ENCODE measurements around the gene ZNHIT6. TPM values are rescaled to one million over a fixed set of nuclear protein-coding genes. Genes with fewer than 3 reads are reported as not detected.

Gene ZNHIT6, protein sequence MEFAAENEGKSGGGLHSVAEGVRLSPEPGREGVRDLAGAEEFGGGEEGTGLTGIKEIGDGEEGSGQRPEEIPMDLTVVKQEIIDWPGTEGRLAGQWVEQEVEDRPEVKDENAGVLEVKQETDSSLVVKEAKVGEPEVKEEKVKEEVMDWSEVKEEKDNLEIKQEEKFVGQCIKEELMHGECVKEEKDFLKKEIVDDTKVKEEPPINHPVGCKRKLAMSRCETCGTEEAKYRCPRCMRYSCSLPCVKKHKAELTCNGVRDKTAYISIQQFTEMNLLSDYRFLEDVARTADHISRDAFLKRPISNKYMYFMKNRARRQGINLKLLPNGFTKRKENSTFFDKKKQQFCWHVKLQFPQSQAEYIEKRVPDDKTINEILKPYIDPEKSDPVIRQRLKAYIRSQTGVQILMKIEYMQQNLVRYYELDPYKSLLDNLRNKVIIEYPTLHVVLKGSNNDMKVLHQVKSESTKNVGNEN
- polyA plus RNA-seq (2013, experiment 1 of 2) = 16.2 TPM
- 16.0 TPM for polyA plus RNA-seq (2013, experiment 2 of 2)

DNA sequence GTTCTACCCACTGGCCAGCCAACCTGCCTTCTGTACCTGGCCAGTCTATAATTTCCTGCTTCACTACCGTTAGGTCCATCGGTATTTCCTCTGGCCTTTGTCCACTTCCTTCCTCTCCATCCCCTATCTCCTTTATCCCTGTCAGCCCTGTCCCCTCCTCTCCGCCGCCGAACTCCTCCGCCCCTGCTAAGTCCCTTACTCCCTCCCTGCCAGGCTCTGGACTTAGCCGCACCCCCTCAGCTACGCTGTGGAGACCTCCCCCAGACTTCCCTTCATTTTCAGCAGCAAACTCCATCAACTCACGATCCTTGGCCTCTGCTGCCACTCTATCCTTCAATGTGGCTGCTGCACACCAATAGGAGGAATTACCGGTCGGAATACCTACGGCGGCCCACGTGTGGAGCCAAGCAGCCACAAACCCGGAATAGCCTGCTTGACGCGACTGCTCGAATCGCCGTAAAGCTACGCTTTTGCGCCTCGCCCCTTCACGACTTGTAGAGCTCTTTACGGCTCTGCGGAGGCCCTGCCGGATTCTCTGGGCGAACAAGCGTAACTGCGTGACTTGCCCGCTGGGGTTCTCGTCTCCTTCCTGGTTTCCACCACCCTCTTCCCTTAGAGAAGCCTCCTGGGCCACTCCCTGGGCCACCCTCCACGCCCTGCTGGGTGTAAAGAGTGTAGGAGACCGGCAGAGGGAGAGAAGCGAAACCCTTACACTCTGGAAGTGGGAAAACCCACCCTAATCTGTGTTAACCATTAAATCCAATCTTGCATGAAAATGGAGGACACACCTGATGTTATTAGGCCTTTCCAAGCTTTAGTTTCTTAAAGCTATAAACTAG, at the start of gene ZNHIT6:
Gene ZNHIT6 (minus strand): TSS at position 444 of the 839 bp plus-strand sequence. CDS start 149 bp downstream, at position 295.
- Histone ChIP-seq H4K8ac (ENCODE audit: low read depth, low read length) (no peak within 1 kb of the TSS), H3K23ac (ENCODE audit: low read depth, low read length, poor library complexity) (peak within 1 kb of the TSS; percentile 44), H3K4me1 (ENCODE audit: control insufficient read depth in 2 of 2, insufficient read depth in 1 of 2, low read depth in 1 of 2, low read length in 2 of 2) (peaks cover 0 to 6% of the 10 kb centered on the region in 2 donors), H2BK12ac (ENCODE audit: low read length) (no peak within 1 kb of the TSS), H2BK120ac (ENCODE audit: low read depth, low read length) (no peak within 1 kb of the TSS), H4K91ac (ENCODE audit: low read depth, low read length, poor library complexity) (no peak within 1 kb of the TSS), H3K14ac (ENCODE audit: low read length) (no peak within 1 kb of the TSS), H2BK5ac (ENCODE audit: low read length) (no peak within 1 kb of the TSS), H3K9ac (ENCODE audit: low read depth, low read length, poor library complexity) (peak within 1 kb of the TSS; percentile 82), H2AFZ (ENCODE audit: low read length) (peak within 1 kb of the TSS; percentile 87), H3K79me1 (ENCODE audit: low read depth, low read length) (no peaks in the 10 kb centered on the region), H3K27me3 (ENCODE audit: control insufficient read depth in 3 of 3, insufficient read depth in 3 of 3, low read depth in 1 of 3, low read length in 3 of 3) (no peaks in the 10 kb centered on the region), H2AK5ac (ENCODE audit: low read depth, low read length) (no peak within 1 kb of the TSS), H3K36me3 (replicated peaks in 1 of 2; ENCODE audit: control insufficient read depth in 2 of 2, insufficient read depth in 2 of 2, low read length in 2 of 2) (peaks cover 2 to 31% of the 10 kb centered on the region in 2 donors), H3K4me3 (ENCODE audit: low read length in 2 of 2) (peak within 1 kb of the TSS; percentile 67 to 93), H3K9me3 (replicated peaks in 1 of 2; ENCODE audit: control insufficient read depth in 2 of 2, insufficient read depth in 1 of 2, low read depth in 1 of 2, low read length in 2 of 2) (peaks cover 0 to 6% of the 10 kb centered on the region in 2 donors), H3K4me2 (ENCODE audit: insufficient read depth, low read length, poor library complexity, severe bottlenecking) (peak within 1 kb of the TSS; percentile 77), H3K18ac (ENCODE audit: low read length) (peak within 1 kb of the TSS; percentile 87), H3K27ac (replicated peaks; ENCODE audit: low read length) (peak within 1 kb of the TSS; percentile 91), H3K4ac (ENCODE audit: low read length) (no peak within 1 kb of the TSS), H2BK15ac (ENCODE audit: low read length) (no peak within 1 kb of the TSS)
- DNase-seq (ENCODE audit: low spot score) = peak; percentile 88
- no CpG with 5 or more reads among the region's 35 CpGs for WGBS, 2 donors (ENCODE audit: extremely low coverage in 2 of 2, insufficient read length in 2 of 2, insufficient replicate concordance in 1 of 2)

DNA sequence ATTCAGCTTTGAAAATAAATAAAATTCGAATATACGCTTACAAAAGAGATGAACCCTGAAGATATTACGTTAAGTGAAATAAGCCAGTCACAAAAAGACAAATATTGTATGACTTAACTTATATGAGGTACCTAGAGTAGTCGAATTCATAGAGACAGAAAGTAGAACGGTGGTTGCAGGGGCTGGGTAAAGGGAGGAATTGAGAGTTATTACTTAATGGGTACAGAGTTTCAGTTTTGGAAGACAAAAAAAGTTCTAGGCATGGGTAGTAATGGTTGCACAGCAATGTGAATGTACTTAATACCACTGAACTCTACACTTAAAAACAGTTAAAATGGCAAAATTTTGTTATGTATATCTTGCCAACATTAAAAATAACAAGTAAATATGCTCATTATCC, 48.6 kb upstream of the ZNHIT6 start:
- no peak overlapping the region for H3K4ac ChIP-seq (ENCODE audit: low read length)
- H2BK5ac ChIP-seq (ENCODE audit: low read length) = no peak overlapping the region
- H2BK120ac ChIP-seq (ENCODE audit: low read depth, low read length) = no peak overlapping the region
- H3K27ac ChIP-seq (replicated peaks; ENCODE audit: low read length) = no peak overlapping the region
- H4K91ac ChIP-seq (ENCODE audit: low read depth, low read length, poor library complexity) = no peak overlapping the region
- WGBS, 2 donors (ENCODE audit: extremely low coverage in 2 of 2, insufficient read length in 2 of 2, insufficient replicate concordance in 1 of 2) = no CpG with 5 or more reads among the region's 5 CpGs
- no peaks in the 10 kb centered on the region for H3K36me3 ChIP-seq (replicated peaks in 1 of 2; ENCODE audit: control insufficient read depth in 2 of 2, insufficient read depth in 2 of 2, low read length in 2 of 2)
- no peak overlapping the region for H3K23ac ChIP-seq (ENCODE audit: low read depth, low read length, poor library complexity)
- no peak overlapping the region for H2BK15ac ChIP-seq (ENCODE audit: low read length)
- no peak overlapping the region for H3K9ac ChIP-seq (ENCODE audit: low read depth, low read length, poor library complexity)
- no peak overlapping the region for H3K14ac ChIP-seq (ENCODE audit: low read length)
- no peak overlapping the region for H2BK12ac ChIP-seq (ENCODE audit: low read length)
- DNase-seq (ENCODE audit: low spot score) = no peak
- H4K8ac ChIP-seq (ENCODE audit: low read depth, low read length) = no peak overlapping the region
- H3K4me1 ChIP-seq (ENCODE audit: control insufficient read depth in 2 of 2, insufficient read depth in 1 of 2, low read depth in 1 of 2, low read length in 2 of 2) = no peaks in the 10 kb centered on the region
- H3K4me2 ChIP-seq (ENCODE audit: insufficient read depth, low read length, poor library complexity, severe bottlenecking) = no peak overlapping the region
- no peaks in the 10 kb centered on the region for H3K79me1 ChIP-seq (ENCODE audit: low read depth, low read length)
- H3K27me3 ChIP-seq (ENCODE audit: control insufficient read depth in 3 of 3, insufficient read depth in 3 of 3, low read depth in 1 of 3, low read length in 3 of 3) = no peaks in the 10 kb centered on the region
- no peak overlapping the region for H3K4me3 ChIP-seq (ENCODE audit: low read length in 2 of 2)
- H3K9me3 ChIP-seq (replicated peaks in 1 of 2; ENCODE audit: control insufficient read depth in 2 of 2, insufficient read depth in 1 of 2, low read depth in 1 of 2, low read length in 2 of 2) = no peaks in the 10 kb centered on the region
- no peak overlapping the region for H2AK5ac ChIP-seq (ENCODE audit: low read depth, low read length)
- H2AFZ ChIP-seq (ENCODE audit: low read length) = no peak overlapping the region
- H3K18ac ChIP-seq (ENCODE audit: low read length) = no peak overlapping the region

DNA sequence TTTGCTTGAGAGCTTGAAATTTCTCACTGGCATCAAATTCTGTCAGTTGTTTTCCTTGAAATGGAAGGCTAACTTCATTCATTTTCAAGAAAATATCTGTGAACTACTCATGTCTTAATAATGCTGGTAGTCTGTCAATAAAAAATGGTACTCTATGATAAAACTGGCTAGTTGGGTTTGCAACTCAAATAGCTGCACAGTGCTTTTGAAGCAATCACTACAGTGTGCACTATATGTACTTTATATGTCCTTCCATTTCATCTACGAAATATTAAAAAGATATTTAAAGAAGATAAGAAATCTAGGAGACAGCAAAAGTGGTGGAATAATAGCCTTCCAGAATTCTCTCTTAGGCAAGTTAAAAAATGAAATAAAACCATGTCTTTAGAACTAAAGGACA, 39.9 kb upstream of the ZNHIT6 start:
- DNase-seq (ENCODE audit: low spot score) = no peak
- no peak overlapping the region for H2BK120ac ChIP-seq (ENCODE audit: low read depth, low read length)
- H3K9ac ChIP-seq (ENCODE audit: low read depth, low read length, poor library complexity) = no peak overlapping the region
- no peaks in the 10 kb centered on the region for H3K9me3 ChIP-seq (replicated peaks in 1 of 2; ENCODE audit: control insufficient read depth in 2 of 2, insufficient read depth in 1 of 2, low read depth in 1 of 2, low read length in 2 of 2)
- H2AK5ac ChIP-seq (ENCODE audit: low read depth, low read length) = no peak overlapping the region
- no CpG with 5 or more reads among the region's 1 CpG for WGBS, 2 donors (ENCODE audit: extremely low coverage in 2 of 2, insufficient read length in 2 of 2, insufficient replicate concordance in 1 of 2)
- H4K91ac ChIP-seq (ENCODE audit: low read depth, low read length, poor library complexity) = no peak overlapping the region
- H4K8ac ChIP-seq (ENCODE audit: low read depth, low read length) = no peak overlapping the region
- no peak overlapping the region for H3K18ac ChIP-seq (ENCODE audit: low read length)
- no peak overlapping the region for H2BK15ac ChIP-seq (ENCODE audit: low read length)
- H3K27ac ChIP-seq (replicated peaks; ENCODE audit: low read length) = no peak overlapping the region
- no peak overlapping the region for H3K23ac ChIP-seq (ENCODE audit: low read depth, low read length, poor library complexity)
- no peak overlapping the region for H3K4me3 ChIP-seq (ENCODE audit: low read length in 2 of 2)
- H2AFZ ChIP-seq (ENCODE audit: low read length) = no peak overlapping the region
- no peak overlapping the region for H3K14ac ChIP-seq (ENCODE audit: low read length)
- no peak overlapping the region for H3K4ac ChIP-seq (ENCODE audit: low read length)
- no peak overlapping the region for H2BK5ac ChIP-seq (ENCODE audit: low read length)
- no peaks in the 10 kb centered on the region for H3K4me1 ChIP-seq (ENCODE audit: control insufficient read depth in 2 of 2, insufficient read depth in 1 of 2, low read depth in 1 of 2, low read length in 2 of 2)
- H3K36me3 ChIP-seq (replicated peaks in 1 of 2; ENCODE audit: control insufficient read depth in 2 of 2, insufficient read depth in 2 of 2, low read length in 2 of 2) = no peaks in the 10 kb centered on the region
- H2BK12ac ChIP-seq (ENCODE audit: low read length) = no peak overlapping the region
- H3K27me3 ChIP-seq (ENCODE audit: control insufficient read depth in 3 of 3, insufficient read depth in 3 of 3, low read depth in 1 of 3, low read length in 3 of 3) = no peaks in the 10 kb centered on the region
- H3K4me2 ChIP-seq (ENCODE audit: insufficient read depth, low read length, poor library complexity, severe bottlenecking) = no peak overlapping the region
- H3K79me1 ChIP-seq (ENCODE audit: low read depth, low read length) = no peaks in the 10 kb centered on the region

DNA sequence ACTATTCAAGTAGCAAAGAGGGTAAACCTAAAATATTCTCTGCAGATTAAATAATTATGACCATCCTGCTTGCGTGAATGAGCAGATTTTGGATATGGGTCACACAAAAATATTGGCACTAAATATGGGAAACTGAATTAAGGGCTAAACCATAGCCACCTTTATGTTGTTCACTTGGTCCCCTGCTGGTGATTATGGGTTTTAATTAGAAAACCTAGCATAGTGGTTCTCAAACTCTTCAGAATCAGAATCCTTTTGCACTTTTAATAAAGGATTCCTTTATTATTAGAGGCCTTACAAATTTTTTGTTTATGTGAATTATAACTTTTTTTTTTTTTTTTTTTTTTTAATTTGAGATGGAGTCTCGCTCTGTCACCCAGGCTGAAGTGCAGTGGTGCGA, 38.5 kb upstream of the ZNHIT6 start:
- Histone ChIP-seq H4K8ac (ENCODE audit: low read depth, low read length) (no peak overlapping the region), H2AFZ (ENCODE audit: low read length) (no peak overlapping the region), H3K4ac (ENCODE audit: low read length) (no peak overlapping the region), H3K36me3 (replicated peaks in 1 of 2; ENCODE audit: control insufficient read depth in 2 of 2, insufficient read depth in 2 of 2, low read length in 2 of 2) (no peaks in the 10 kb centered on the region), H2BK5ac (ENCODE audit: low read length) (no peak overlapping the region), H3K27me3 (ENCODE audit: control insufficient read depth in 3 of 3, insufficient read depth in 3 of 3, low read depth in 1 of 3, low read length in 3 of 3) (no peaks in the 10 kb centered on the region), H3K9ac (ENCODE audit: low read depth, low read length, poor library complexity) (no peak overlapping the region), H4K91ac (ENCODE audit: low read depth, low read length, poor library complexity) (no peak overlapping the region), H3K4me3 (ENCODE audit: low read length in 2 of 2) (no peak overlapping the region), H3K18ac (ENCODE audit: low read length) (no peak overlapping the region), H3K14ac (ENCODE audit: low read length) (no peak overlapping the region), H3K27ac (replicated peaks; ENCODE audit: low read length) (no peak overlapping the region), H3K4me1 (ENCODE audit: control insufficient read depth in 2 of 2, insufficient read depth in 1 of 2, low read depth in 1 of 2, low read length in 2 of 2) (no peaks in the 10 kb centered on the region), H2BK12ac (ENCODE audit: low read length) (no peak overlapping the region), H2AK5ac (ENCODE audit: low read depth, low read length) (no peak overlapping the region), H3K79me1 (ENCODE audit: low read depth, low read length) (no peaks in the 10 kb centered on the region), H2BK120ac (ENCODE audit: low read depth, low read length) (no peak overlapping the region), H2BK15ac (ENCODE audit: low read length) (no peak overlapping the region), H3K9me3 (replicated peaks in 1 of 2; ENCODE audit: control insufficient read depth in 2 of 2, insufficient read depth in 1 of 2, low read depth in 1 of 2, low read length in 2 of 2) (no peaks in the 10 kb centered on the region), H3K23ac (ENCODE audit: low read depth, low read length, poor library complexity) (no peak overlapping the region), H3K4me2 (ENCODE audit: insufficient read depth, low read length, poor library complexity, severe bottlenecking) (no peak overlapping the region)
- WGBS, 2 donors (ENCODE audit: extremely low coverage in 2 of 2, insufficient read length in 2 of 2, insufficient replicate concordance in 1 of 2) = no CpG with 5 or more reads among the region's 3 CpGs
- no peak for DNase-seq (ENCODE audit: low spot score)
